AG20443 (cell line): ENCODE results near the gene NDUFA13.
"Not testable (repeated sequence)": the region's sequence is repeated elsewhere in the genome, so short reads cannot be mapped to it uniquely, and the experiment has no call there.

Source experiments
- DNase-seq: peaks from one replicate; pipeline ENCODE4 v3.0.0; 2012; ENCODE audit warnings: low spot score, mixed read lengths

Gene NDUFA13

GRCh38 chr19:19515642-19516519 is at the start of gene NDUFA13:
Gene NDUFA13, plus strand, starts transcription at chr19:19516225. Its CDS starts 14 bp downstream, at chr19:19516239.
- DNase-seq = peak; percentile 96

DNA sequence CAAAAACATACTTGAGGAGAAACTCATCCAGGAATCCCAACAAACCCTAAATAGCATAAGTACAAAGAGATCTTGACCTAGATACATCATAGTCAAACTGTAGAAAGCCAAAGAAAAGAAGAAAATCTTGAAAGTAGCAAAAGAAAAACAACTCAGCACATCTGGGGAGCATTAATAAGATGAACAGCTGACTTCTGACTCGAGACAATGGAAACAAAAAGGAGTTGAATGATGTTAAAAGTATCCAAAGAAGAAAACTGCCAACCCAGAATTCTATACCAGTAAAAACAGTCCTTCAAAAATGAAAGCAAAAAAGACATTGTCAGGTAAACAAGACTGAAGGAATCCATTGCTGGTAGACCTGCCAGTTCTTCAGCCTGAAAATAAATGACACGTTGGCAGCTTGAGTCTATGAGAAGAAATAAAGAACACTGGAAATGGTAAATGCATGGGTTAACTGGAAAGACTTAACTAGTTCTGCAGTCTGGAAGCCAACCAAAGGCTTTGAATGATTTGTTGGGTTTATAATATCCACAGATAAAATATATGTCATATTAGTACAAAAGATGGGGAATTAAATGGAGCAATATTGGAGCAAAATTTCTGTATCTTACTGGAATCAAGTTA is 47.5 kb upstream of the NDUFA13 start:
- DNase-seq = no peak

GRCh38 chr19:19470579-19470978 is 45.4 kb upstream of the NDUFA13 start:
- DNase-seq = no peak

DNA sequence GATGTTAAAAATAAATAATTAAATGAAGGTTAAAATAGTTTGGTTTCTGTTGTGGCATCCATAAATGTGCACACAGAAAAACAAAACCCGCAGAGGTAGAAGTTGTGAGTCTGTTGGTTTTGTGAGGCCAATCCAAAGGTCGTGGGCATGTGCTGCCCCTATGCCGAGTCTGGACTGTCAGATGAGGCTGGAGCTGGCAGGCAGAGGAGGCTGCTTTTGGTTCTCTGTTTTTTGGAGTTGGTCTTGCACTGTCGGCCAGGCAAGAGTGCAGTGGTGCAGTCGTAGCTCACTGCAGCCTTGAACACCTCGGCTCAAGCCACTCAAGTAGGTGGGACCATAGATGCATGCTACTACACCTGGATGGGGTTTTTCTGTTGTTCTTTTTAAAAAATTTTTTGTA is 44.3 kb upstream of the NDUFA13 start:
- no peak for DNase-seq

DNA sequence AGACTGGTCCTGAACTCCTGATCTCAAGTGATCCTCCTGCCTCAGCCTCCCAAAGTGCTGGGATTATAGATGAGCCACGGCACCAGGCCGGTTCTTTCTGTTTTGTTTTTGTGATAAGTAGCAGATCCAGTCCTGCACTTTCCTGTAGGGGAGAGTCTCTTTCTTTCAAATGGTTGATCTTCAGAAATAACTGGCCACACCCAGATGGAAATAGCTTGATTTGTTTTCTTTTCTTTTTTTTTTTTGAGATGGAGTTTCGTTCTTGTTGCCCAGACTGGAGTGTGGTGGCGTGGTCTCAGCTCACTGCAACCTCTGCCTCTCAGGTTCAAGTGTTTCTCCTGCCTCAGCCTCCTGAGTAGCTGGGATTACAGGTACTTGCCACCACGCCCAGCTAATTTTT is 43.9 kb upstream of the NDUFA13 start:
- not testable (repeated sequence) for DNase-seq

DNA sequence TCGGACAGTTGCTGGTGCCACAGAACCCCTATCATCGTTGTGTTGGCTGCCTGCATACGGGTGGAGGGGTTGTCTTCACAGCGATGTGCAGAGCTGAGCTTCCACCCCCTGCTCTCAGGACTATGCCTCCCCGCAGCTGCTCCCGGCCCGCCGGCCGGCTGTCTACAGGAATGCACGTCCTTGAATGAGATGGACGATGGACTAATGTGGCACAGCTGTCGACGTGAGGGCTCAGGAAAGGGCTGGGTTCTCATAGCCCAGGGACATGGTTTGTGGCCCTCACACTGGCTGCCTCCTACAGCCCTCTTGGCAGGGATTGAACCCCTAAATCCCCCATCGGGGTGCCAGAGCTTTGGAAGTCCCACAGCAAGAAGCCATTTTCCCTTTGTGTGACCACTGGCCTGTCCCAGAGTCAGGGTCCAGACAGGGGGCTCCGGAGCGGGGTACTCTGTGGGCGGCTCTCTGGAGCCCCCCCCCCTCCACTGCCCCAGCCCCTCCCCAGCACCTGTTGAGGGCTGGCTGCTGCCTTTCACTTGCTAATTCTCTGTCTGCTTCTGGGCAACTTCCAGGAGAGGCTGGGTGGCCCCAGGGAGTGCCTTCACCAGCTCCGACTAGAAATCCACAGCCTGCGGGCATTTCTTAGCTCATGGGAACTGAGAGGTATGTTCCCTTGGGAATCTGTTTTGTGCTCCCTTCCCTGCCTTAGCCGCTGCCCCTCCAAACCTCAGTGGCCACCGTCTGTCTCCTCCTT is 40.8 kb upstream of the NDUFA13 start:
- no peak for DNase-seq

DNA sequence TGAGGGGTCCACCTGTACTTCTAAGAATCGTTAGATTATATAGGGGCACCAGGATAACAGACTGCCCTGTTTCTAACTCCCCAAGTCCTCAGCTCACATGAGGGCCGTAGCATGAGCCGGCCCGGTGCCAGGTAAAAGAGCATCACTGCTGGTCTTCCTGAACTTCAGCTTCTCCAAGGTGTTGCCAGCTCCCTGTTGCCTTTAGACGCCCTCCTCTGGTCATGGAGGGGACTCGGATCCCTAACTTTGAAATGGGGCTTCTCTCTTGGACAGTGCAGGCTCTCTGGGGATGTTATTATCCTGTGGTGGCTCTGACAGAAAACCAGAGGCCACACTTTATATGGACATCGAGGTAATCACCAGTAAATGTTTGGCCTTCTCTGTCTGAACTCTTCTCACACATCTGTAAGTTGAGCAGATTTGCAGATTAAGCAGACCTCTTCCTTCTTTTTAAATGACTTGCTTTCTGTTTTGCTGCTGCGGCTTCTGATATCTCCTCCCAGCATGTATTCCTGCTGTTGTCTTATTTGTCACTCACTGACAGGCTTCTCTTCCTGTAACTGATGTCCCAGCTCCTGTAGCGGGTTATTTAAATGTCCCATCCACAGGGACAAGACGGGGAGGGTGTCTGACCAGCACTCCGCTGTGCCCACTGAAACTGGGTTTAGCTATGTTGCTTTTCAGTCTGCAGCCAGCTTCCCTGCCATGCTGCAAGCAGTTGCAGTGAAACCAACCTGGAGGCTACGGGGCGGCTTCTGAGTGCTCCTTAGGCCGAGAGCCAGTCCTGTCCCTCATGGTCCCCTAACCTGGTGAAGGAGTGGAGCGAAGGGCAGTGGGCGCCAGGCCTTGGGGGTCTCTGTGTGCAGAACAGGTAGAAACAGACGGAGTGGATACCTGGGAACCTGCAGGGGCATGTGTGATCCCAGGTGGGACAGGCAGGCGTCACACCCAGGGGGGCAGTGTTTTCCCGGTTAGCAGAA is 39.9 kb upstream of the NDUFA13 start:
- DNase-seq = peak; percentile 43

DNA sequence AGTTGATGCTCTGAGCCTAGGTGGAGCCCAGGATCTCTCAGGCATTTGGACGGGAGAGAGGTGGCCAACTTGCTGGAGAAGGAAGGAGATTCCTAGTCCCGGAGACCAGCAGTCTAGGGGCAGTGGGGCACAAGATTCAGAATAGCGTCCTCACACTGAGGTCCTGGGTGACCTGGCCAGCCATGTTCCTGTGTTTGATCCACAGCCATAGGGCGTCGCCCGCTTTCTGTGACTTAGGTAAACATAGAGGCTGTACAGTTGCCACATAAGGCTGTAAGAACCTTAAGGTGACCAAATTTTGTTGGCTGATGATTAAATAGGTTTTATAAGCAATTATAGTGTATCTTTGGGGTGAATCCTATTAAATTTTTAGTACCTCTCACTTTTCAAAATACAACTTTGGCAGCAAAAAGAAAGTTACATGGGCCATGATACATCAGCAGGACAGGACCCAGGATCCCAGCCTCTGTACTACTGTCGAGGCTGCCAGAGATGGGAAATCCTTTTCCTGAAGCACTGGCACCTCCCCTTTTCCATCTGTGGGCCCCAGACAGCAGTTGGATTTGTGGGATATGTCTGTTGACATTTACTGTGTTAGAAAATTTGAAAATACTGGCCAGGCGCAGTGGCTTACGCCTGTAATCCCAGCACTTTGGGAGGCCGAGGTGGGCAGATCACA is 38.2 kb upstream of the NDUFA13 start:
- DNase-seq = no peak

DNA sequence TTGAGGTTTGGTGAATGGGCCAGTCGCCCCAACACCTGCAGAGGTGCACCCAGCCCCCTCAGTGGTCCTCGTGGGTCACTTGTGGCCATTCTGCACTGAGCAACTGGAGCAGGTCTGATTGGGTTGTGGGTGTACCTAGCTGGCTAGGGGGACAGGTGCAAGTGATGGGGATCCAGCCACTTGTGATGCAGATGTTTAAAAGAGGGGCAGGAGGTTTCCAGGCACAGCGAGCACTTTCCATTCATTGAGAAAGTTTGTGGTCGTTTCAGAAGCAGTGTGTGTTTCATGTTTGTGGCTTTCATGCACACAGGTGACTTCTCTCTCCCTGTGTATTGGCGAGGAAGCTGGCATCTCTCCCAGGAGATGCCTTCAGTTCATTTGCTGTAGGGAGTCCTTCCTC is 35.3 kb upstream of the NDUFA13 start:
- DNase-seq = no peak

GRCh38 chr19:19482809-19483596 is 33.0 kb upstream of the NDUFA13 start:
- no peak for DNase-seq

- peak; percentile 61 for DNase-seq
Measured at GRCh38 chr19:19485161-19485997, 30.6 kb upstream of the NDUFA13 start.

GRCh38 chr19:19485998-19486290 is 30.1 kb upstream of the NDUFA13 start:
- DNase-seq = no peak

- no peak for DNase-seq
Measured at GRCh38 chr19:19486343-19487076, 29.5 kb upstream of the NDUFA13 start.

- no peak for DNase-seq
Measured at GRCh38 chr19:19487077-19487949, 28.7 kb upstream of the NDUFA13 start.

DNA sequence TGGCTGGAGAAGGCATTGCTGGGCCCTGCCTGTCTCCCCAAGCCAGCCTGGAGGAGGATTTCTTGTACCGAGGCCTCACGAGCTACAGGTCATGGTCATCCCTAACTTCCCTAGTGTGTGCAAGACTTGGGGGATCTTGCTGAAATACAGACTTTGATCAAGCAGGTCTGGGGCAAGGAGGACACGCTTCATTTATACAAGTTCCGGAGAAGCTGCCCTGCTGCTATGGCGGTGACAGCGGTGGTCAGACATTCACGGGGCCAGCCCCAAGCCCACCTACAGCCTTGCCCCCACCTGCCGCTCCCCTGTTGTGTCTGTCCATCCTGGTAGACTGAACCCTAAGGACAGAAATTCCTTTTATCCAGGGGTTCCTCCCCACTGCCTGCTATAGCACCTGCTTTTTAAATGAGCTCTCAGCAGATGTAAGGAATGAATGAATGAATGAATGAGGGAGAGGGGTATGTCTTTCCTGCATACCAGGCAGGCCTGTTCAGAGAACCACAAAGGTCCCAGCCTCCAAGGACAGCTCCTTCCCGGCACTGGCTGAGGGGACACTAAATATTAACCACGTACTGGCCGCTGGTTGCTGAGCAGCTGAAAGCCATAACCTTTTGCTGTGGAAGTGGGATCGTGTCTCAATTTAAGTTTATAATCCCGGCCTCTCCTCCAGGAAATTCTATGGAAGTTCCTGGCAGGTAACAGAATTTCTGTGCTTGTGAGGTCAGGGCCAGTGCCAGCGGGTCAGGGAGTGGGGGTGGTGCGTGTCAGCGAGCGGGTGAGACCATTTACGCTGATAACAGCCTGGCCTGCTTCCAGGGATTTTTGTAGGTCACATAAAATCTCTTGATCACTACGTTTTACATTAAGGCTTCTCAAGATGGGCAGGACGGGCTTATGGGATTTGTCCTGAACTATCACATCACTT is 27.8 kb upstream of the NDUFA13 start:
- DNase-seq = no peak

DNA sequence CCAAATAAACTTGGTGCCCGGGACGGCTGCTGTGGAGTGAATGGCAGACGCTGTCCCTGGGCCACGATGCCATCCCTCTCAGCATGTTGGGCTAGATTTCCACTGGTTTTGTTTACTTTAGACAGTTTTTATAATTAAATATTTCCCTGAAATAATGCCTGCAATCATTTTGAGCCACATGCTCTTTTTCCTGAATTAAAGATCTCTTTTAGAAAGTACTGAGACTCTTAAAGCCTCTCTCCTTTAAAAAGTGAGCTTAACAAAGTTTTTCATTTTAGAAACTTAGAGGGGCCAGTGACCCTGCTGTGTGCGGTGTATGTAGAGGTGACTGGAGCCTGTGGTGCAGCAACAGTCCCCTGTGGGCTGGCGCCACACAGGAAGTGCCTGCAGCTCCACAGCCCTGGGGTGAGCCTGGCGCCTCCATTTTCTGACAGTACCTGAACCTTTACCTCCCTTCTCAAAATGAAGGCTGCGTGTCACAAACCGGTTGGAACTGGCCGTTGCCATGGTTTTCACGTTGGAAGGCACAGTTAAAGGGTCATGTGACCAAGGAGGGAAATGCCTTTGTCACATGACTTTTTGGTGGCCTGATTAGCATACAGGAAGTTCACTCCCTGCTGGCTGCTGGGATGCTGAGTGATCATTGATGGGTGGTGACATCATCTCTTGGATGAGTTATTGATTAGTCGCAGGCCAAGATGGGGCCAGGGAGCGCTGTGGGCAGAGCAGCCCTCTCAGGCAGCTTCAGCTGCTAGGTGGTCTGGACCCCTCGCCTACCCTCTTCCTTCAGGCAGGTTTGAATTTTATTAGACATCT is 26.9 kb upstream of the NDUFA13 start:
- DNase-seq = peak; percentile 93
